Measurements from ENCODE around the gene RPS18. TPM values are rescaled to one million over a fixed set of nuclear protein-coding genes. Genes with fewer than 3 reads are reported as not detected.
"Not testable (repeated sequence)": the region's sequence is repeated elsewhere in the genome, so short reads cannot be mapped to it uniquely, and the experiment has no call there.

RPS18 gene
- total RNA-seq, 1 experiment from 2014 or later: 2,614 TPM

DNA sequence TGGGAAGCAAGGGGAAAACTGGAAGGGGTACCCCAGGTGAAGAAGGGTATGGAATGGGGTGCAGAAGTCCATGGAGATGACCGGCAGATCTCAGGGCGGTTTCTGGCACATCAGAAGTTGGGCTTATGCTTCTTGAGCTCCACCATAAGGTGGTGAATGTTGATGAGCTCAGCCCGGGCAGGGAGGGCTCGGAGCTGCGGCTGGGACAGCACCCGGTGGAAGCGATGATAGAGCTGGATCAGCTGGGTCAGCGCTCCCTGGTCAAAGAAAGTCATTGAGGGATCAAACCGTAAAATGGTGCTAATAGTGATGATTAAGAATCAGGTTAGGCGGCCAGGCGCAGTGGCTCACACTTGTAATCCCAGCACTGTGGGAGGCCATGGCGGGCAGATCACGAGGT lies 21.1 kb upstream of the RPS18 start:
- Histone ChIP-seq H3K4me3 (no peak overlapping the region), H3K9me3 (replicated peaks) (no peaks in the 10 kb centered on the region), H3K27ac (peak overlapping the region; percentile 17; the same call in 1 of the 2 replicates)

DNA sequence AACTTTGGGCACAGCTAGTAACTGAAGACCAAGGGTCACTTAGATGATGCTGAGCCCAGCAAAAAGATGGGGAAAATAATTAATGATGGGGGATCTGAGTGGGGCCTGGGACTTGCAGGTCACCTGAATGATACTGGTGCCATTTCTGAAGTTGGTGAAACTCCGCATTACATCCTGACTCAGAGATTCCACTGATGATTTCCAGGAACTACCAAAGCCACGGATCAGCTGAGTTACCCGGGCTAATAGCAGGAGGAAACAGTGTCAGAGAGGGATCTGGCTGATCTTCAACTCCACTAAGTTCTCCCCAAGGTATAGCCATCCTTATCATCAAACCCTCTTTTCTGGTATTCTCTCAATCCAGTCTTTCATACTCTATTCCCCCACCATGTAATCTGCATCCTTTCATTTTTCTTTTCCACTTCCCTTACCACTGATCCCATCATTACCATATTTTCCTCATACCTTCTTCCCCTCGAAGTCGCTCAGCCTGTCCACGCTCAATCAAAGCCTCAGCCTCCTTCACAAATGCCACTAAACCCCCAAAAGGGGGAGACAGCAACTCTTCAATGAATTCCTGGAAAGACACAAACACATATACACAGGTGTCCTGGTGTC lies 20.4 kb upstream of the RPS18 start:
- H3K4me1 ChIP-seq (replicated peaks): peaks cover 26% of the 10 kb centered on the region
- no peak overlapping the region for H3K27ac ChIP-seq
- peaks cover 13% of the 10 kb centered on the region; the same call in 1 of the 2 replicates for H3K36me3 ChIP-seq
- H3K4me3 ChIP-seq: no peak overlapping the region
- no peaks in the 10 kb centered on the region for H3K27me3 ChIP-seq (replicated peaks)
- H3K9me3 ChIP-seq (replicated peaks): no peaks in the 10 kb centered on the region
- no peak for DNase-seq (ENCODE audit: low read depth in 1 of 2, low spot score in 2 of 2)

More for the DNA sequence above, 21.1 kb upstream of the RPS18 start:
- H3K4me1 ChIP-seq (replicated peaks): peaks cover 26% of the 10 kb centered on the region
- no peaks in the 10 kb centered on the region for H3K27me3 ChIP-seq (replicated peaks)
- no peak for DNase-seq (ENCODE audit: low read depth in 1 of 2, low spot score in 2 of 2)
- H3K36me3 ChIP-seq: peaks cover 13% of the 10 kb centered on the region; the same call in 1 of the 2 replicates

DNA sequence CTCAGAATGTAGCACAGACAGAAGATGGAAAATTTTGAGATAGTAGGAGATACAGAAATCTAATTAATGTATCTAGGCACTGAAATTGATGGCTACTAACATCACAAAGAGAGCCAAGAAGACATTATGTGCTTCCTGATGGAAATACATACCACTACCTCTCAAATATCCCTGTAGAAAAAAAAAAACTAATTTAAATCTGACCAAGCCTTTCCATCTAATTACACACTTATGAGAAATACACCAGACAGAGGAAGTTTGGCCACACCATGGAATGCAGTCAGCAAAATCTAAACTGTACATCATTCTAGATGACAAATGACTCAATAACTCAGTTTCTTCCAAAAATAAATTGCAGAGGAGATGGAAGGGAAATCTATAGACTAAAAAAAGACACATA lies 19.1 kb upstream of the RPS18 start:
- Histone ChIP-seq H3K27ac (no peak overlapping the region), H3K4me1 (replicated peaks) (peaks cover 26% of the 10 kb centered on the region), H3K36me3 (peaks cover 16% of the 10 kb centered on the region; the same call in 1 of the 2 replicates), H3K4me3 (no peak overlapping the region), H3K27me3 (replicated peaks) (no peaks in the 10 kb centered on the region), H3K9me3 (replicated peaks) (no peaks in the 10 kb centered on the region)
- no peak for DNase-seq (ENCODE audit: low read depth in 1 of 2, low spot score in 2 of 2)

DNA sequence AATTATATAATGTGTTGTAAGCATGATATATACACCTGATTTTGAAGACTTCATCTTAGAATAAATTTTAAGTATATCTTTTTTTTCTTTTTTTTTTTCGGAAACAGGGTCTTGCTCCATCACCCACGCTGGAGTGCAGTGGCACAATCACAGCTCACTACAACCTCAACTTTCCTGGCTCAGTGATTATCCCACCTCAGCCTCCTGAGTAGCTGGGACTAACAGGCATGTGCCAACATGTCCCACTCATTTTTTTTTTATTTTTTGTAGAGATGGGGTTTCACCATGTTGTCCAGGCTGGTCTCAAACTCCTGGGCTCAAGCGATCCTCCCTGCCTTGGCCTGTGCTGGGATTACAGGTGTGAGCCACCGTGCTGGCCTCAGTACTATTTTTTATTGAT lies 17.3 kb upstream of the RPS18 start:
- Histone ChIP-seq H3K4me3 (no peak overlapping the region), H3K27me3 (replicated peaks) (no peaks in the 10 kb centered on the region), H3K27ac (no peak overlapping the region), H3K4me1 (replicated peaks) (peaks cover 13% of the 10 kb centered on the region), H3K9me3 (replicated peaks) (no peaks in the 10 kb centered on the region), H3K36me3 (peaks cover 17% of the 10 kb centered on the region)
- no peak for DNase-seq (ENCODE audit: low read depth in 1 of 2, low spot score in 2 of 2)

DNA sequence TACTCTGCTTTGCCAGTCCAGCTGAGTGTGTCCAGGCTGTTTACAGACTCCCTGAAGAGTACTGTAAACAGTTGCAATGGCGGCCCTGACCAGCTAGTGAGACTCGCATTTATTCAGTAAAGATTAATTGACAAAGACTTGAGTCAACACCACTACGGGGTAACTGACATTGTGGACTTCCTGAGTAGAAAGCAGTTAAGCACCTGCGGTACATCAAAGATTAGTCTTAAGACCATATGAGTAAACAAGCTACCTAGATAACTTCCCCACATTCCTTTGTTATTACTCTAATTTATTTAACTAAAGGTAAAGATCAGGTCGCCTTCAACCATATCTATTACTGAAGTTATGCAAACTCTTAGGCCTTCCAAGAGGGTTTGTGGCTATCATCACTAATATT lies 12.8 kb upstream of the RPS18 start:
- H3K27ac ChIP-seq: no peak overlapping the region
- peaks cover 22% of the 10 kb centered on the region for H3K36me3 ChIP-seq
- H3K4me3 ChIP-seq: no peak overlapping the region
- no peaks in the 10 kb centered on the region for H3K27me3 ChIP-seq (replicated peaks)
- H3K4me1 ChIP-seq (replicated peaks): 0 out of 2 replicates have a peak, but pooled peaks cover 5% of the 10 kb centered on the region
- H3K9me3 ChIP-seq (replicated peaks): no peaks in the 10 kb centered on the region
- no peak for DNase-seq (ENCODE audit: low read depth in 1 of 2, low spot score in 2 of 2)

DNA sequence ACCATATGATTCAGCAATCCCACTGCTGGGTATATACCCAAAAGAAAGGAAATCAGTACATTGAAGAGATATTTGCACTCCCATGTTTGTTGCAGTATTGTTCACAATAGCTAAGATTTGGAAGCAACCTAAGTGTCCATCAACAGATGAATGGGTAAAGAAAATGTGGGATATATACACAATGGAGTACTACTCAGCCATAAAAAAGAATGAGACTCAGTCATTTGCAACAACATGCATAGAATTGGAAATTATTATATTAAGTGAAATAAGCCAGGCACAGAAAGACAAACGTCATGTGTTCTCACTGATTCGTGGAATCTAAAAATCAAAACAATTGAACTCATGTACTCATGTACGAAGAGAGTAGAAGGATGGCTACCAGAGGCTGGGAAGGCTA lies 9.4 kb upstream of the RPS18 start:
- H3K27me3 ChIP-seq (replicated peaks); H3K4me1 ChIP-seq (replicated peaks); DNase-seq (ENCODE audit: low read depth in 1 of 2, low spot score in 2 of 2); H3K27ac ChIP-seq; H3K4me3 ChIP-seq; H3K9me3 ChIP-seq (replicated peaks): not testable (repeated sequence)
- H3K36me3 ChIP-seq: peaks cover 42% of the 10 kb centered on the region

DNA sequence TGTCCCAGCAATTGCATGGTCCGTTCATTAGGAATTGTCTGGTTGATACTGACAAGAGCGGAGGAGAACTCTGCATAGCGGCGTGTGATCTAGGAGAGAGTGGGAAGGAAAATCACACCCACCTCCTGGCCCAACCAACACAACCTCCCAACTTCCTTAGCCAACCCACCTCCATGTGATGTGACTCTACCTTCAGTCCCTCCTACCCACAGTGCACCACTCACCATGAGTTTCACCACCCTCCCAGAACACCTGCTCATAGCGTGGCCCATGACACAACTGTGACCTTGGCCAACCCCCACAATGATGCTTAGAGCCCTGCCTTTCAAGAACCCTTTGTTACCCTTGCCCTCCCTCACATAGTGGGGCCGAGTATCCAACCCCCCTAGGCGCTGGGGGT lies 7.9 kb upstream of the RPS18 start:
- Histone ChIP-seq H3K36me3 (peaks cover 54% of the 10 kb centered on the region), H3K4me1 (replicated peaks) (0 out of 2 replicates have a peak, but pooled peaks cover 5% of the 10 kb centered on the region)

DNA sequence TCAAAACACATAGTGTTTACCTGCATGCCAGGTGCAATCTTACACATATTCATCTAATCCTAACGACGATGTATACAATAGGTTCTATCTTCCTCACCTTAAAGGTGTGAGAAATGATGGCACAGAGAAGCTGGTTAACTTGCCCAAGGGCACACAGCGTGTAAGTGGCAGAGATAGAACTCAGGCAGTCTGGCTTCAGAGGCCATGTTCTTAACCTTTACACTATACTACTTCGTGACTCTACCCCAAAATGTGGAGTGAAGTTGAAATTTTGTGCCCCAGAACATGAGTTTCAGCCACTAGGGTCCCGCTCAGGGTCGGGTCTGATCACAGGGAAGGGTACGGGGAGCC lies 783 bp upstream of the RPS18 start:
- Histone ChIP-seq H3K36me3 (peaks cover 78% of the 10 kb centered on the region), H3K27me3 (replicated peaks) (no peaks in the 10 kb centered on the region), H3K9me3 (replicated peaks) (no peaks in the 10 kb centered on the region), H3K4me3 (peak overlapping the region; percentile 58), H3K4me1 (replicated peaks) (peaks cover 23% of the 10 kb centered on the region), H3K27ac (peak overlapping the region; percentile 83)
- DNase-seq (ENCODE audit: low read depth in 1 of 2, low spot score in 2 of 2): no peak

More for the DNA sequence above, 7.9 kb upstream of the RPS18 start:
- Histone ChIP-seq H3K4me3 (no peak overlapping the region), H3K9me3 (replicated peaks) (no peaks in the 10 kb centered on the region), H3K27ac (no peak overlapping the region), H3K27me3 (replicated peaks) (no peaks in the 10 kb centered on the region)
- no peak for DNase-seq (ENCODE audit: low read depth in 1 of 2, low spot score in 2 of 2)

DNA sequence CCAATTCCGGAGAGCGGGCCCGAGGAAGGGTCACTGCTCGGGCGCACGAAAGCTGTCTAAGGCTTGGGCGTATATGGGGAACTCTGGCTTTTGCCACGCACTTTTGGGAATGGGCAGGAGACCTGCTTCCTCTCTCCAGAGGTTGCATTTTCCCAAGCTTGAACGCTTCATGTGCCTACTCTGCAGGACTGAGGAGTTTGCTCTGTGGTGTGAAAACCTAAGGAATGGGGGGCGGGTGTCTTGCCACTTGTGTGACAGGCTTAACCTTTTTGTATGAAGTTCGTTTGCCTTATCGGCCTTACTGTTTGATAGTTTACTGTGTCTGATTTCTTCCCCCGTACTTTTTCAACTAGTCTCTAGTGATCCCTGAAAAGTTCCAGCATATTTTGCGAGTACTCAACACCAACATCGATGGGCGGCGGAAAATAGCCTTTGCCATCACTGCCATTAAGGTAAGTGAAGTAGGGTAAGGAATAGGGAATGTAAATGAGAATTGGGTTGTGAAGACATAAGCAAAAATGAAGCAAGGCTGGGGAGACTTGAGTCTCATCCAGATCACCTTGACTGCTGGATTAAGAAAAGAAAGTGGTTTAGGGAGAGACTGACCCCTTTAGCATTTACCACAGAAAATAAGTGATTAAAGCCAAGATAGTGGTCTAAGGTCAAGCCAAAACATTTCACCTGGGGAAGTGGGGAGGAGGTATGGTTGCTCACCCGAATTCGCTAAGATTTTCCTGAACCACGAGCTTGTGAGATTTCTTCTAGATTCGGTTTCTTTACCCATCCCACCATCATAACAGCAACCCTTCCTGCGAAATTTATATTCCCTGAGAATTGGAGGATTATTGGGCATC lies 627 bp downstream of the RPS18 start:
- Histone ChIP-seq H3K4me1 (replicated peaks) (peaks cover 23% of the 10 kb centered on the region), H3K36me3 (peaks cover 78% of the 10 kb centered on the region), H3K27me3 (replicated peaks) (no peaks in the 10 kb centered on the region), H3K4me3 (peak overlapping the region; percentile 58), H3K27ac (peak overlapping the region; percentile 43), H3K9me3 (replicated peaks) (no peaks in the 10 kb centered on the region)
- DNase-seq (ENCODE audit: low read depth in 1 of 2, low spot score in 2 of 2): no peak

DNA sequence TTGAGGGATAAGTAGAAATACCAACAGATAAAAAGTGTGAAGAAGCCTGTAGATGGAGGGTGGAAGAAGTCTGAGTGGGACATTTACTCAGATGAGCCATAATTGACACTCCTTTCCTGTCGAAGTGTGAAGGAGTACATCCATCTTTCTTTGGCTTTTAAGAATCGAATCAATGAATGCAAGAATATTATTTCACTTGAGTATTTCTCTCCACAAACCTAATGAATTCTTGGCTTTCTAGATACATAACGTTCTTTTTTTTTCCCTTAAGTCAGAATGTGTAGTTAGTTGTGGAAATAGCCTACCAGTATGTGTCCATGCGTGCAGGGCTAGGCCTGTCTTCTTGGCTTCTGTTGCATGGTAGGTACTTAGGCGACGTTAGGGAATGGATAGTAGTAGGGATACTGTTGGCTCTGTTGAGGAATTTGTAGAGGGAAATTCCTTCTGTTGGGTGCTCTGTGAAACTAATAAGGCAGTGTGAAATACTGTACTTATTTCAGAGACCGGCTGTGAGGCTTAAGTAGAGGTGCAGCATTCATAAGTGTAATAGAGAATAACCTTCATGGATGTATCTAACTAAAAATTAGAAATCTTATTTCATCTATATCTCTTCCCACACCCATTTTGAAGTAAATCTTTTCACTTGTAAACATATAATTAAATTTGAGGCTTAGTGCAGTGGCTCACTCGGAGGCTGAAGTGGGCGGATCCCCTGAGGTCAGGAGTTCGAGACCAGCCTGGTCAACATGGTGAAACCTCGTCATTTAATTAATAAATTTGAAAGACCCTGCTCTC lies 1.5 kb downstream of the RPS18 start:
- Histone ChIP-seq H3K9me3 (replicated peaks) (no peaks in the 10 kb centered on the region), H3K27me3 (replicated peaks) (no peaks in the 10 kb centered on the region), H3K4me3 (peak overlapping the region; percentile 58), H3K36me3 (peaks cover 78% of the 10 kb centered on the region), H3K4me1 (replicated peaks) (peaks cover 23% of the 10 kb centered on the region), H3K27ac (0 out of 2 replicates have a peak overlapping the region, but pooled peaks have one; percentile 43)
- no peak for DNase-seq (ENCODE audit: low read depth in 1 of 2, low spot score in 2 of 2)

DNA sequence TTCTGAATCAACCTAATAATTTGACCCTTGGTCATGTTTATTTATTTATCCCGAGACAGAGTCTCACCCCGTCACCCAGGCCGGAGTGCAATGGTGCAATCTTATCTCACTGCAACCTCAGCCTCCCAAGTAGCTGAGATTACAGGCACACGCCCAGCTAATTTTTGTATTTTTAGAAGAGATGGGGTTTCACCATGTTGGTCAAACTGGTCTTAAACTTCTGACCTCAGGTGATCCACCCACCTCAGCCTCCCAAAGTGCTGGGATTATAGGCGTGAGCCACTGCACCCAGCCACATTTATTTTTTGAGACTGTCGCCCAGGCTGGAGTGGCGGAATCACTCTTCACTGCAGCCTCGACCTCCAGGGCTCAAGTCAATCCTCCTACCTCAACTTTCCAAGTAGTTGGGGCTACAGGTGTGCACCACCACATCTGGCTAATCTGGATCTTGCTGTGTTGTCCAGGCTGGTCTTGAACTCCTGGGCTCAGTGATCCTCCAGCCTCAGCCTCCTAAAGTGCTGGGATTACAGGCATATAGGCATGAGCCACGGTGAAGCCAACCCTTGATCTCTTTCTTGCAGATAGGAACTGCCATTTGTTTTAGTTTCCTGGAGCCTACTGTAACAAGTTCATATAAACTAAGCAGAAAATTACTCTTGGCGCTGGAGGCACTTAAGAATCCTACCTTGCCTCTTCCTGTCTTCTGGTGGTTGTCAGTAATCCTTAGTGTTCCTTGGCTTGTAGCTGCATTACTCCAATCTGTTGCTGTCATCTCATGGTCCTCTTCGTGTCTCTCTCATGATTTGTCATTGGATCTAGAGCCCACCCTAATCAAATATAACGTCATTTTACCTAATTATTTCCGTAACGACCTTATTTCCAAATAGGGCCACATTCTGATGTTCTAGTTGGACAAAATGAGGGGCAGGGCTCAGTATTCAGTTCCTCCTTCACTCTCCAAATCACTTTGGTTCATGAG lies 2.3 kb downstream of the RPS18 start:
- DNase-seq (ENCODE audit: low read depth in 1 of 2, low spot score in 2 of 2): no peak
- no peaks in the 10 kb centered on the region for H3K27me3 ChIP-seq (replicated peaks)
- peaks cover 23% of the 10 kb centered on the region for H3K4me1 ChIP-seq (replicated peaks)
- no peak overlapping the region for H3K27ac ChIP-seq
- peaks cover 78% of the 10 kb centered on the region for H3K36me3 ChIP-seq
- H3K9me3 ChIP-seq (replicated peaks): no peaks in the 10 kb centered on the region
- no peak overlapping the region for H3K4me3 ChIP-seq

DNA sequence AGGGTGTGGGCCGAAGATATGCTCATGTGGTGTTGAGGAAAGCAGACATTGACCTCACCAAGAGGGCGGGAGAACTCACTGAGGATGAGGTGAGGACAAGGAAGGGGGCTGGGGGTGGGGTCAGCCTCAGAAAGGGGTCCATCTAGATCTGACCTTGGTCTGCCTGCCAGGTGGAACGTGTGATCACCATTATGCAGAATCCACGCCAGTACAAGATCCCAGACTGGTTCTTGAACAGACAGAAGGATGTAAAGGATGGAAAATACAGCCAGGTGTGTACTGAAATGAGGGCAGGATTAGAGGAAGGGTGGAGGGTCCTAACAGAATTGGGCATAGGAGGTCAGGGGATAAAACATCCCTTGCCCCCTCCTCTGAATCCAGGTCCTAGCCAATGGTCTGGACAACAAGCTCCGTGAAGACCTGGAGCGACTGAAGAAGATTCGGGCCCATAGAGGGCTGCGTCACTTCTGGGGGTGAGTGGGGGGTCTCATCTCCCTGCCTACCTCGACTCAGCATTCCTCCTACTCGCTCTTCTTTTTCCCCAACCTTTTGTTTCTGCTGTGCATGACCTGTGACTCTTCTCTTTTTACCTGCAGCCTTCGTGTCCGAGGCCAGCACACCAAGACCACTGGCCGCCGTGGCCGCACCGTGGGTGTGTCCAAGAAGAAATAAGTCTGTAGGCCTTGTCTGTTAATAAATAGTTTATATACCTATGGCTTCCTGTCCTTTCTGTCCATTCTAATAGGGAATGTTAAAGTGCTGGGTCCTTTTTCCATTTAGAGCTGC lies 4.1 kb downstream of the RPS18 start:
- H3K9me3 ChIP-seq (replicated peaks); H3K27ac ChIP-seq; DNase-seq (ENCODE audit: low read depth in 1 of 2, low spot score in 2 of 2); H3K4me3 ChIP-seq; H3K27me3 ChIP-seq (replicated peaks): not testable (repeated sequence)
- Histone ChIP-seq H3K4me1 (replicated peaks) (peaks cover 21% of the 10 kb centered on the region), H3K36me3 (peaks cover 92% of the 10 kb centered on the region)

Data from SJSA1 (cell line).